ENCODE measurements around the gene P2RX2. TPM values are rescaled to one million over a fixed set of nuclear protein-coding genes. Genes with fewer than 3 reads are reported as not detected.

P2RX2 gene
- polyA plus RNA-seq, 12 donors: 0.87 TPM; not detected in 11

DNA sequence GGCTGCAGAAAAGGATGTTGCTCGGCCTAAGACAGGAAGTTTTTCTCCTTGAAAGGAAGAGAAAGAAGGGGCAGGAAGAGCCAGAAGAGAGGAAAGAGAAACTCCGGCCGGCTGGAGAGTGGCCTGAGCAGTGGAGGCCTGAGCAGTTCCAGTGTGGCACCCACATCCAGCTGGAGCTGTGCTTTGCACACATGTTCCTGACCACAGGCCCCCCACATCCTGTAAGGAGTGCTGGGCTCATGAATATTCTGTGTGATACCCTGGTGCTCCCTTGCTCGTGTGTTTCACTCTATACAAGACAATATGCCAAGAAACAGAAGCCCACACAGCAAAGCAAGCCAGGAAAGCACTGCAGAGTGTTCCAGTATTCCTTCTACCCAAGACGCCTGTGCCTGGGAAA is 41.5 kb downstream of the P2RX2 start:
- DNase-seq: no peak

DNA sequence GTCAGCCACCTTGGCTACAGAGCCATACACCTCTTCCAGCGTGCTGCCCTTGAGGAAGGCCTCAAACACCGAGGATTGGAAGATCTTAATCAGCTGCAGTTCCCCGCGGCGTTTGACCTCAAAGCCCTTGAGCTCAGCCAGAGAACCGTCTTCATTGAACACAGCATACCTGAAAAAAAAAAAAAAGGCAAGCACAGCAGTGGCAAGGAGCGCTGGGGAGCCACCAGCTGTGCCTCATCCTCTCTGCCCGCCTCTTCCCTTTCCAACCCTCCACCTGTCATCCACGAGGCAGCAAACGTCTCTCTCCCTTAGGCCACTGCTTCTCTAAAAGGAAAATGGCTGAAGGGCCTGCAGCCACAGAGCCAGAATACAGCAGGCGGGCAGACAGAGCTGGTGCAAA is 42.4 kb downstream of the P2RX2 start:
- no peak for DNase-seq

DNA sequence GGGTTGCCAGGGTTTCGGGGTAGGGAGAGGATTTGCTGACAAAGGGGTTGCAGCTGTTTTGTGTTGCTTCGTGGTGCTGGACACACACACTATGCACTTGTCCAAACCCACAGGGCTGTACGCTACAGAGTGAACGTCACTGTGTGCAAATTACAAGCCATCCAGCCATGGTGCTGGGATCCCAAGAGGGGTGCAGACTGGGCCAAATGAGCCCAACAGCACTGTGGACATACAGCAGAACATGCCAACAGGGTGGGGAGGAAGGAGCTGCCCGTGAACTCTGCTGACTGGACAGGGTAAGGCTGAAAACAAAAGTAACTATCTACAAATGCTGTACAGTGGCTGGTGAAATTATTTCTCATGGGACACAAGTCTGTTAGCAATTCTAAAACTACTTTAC is 43.4 kb downstream of the P2RX2 start:
- no peak for DNase-seq

DNA sequence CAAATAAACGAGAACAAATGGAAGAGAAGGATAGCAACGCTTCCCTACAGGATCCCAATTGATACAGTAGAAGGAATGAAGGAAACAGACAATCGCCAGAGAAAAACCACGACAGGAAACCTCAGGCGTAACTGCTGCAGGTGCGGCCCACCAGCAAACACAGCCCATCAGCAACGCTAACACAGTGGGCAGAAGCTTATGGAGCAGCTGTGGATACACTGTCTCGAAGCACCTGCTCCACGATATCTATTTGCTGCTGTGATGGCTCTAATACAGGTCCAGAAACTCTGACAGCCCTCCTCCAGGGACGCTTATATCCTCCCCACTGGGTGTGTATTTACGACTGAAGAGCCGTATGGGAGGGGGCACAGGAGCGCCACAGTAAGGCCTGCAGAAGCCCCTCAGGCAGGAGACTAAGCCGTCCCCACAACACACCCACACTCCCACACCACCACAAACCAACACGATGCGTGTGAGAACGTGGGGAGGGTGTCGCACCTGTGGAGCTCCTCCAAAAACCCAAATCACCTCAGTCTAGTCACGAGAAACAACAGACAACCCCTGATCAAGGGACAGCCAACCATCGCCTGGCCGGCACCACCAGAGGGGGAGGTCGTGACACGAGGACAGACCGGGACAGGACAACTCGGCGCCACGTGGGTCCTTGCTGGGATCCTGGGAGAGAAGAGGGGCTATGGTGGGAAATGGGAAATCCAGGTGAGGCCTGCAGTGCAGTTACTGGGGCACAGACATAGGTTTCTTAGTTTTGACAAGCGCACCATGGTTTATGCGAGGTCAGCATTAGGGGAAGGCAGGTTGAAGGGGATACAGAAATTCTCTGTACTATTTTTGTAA is 44.6 kb downstream of the P2RX2 start:
- DNase-seq: no peak

DNA sequence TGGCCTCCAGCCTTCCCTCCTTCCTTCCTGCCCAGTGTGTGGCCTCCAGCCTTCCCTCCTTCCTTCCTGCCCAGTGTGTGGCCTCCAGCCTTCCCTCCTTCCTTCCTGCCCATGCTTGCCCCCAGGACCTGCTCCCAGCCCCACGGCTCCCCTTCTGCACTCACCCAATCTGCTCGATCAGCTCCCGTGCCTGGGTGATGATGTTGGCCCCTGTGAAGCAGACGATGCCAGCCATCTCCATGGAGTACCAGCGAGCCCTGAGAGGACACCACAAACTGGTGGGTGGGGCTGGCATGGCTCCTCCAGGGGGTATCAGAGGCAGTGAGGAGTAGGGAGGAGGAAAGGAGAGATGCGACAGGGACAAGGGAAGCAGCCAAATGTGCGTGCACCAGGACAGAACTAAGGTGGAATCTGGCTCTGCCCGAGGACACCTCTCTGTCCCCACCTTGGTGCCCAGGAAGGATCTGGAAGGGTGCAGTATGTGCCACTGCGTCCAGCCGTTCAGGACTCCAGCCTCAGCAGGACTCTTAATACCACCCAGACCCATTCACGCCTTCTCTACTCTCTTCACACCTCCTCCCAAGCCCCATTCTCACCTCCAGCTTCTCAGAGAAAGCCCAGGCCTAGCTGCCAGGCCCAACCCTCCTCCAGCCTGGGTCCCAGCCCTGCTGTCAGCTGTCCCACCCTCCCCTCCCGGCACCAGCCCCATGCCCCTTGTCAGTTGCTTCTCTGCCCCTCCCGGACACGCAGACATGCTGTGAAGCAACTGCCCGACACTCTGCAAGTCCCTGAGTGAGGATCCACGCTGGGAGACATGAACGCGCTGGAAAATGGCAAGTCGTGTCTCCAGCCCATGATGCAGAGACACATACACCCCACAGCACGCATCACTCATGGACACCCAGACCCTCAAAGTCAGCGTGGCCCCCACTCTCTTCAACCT is 45.9 kb downstream of the P2RX2 start:
- no peak for DNase-seq

DNA sequence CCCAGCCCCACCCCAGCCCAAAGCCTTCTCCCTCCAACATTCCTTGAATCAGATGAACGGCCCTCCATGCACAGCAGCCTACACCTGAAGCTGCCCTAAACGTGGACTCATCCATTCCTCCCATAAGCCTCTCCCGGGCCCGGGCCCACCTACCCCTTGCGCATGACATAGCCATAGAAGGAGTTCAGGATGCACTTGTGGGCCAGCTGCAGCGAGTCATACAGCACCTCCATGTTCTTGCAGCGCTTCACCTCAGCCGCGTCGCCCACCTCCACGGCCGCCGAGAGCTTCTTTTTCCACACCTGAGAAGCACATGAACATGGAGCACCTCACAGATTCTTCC is 46.5 kb downstream of the P2RX2 start:
- DNase-seq: no peak

DNA sequence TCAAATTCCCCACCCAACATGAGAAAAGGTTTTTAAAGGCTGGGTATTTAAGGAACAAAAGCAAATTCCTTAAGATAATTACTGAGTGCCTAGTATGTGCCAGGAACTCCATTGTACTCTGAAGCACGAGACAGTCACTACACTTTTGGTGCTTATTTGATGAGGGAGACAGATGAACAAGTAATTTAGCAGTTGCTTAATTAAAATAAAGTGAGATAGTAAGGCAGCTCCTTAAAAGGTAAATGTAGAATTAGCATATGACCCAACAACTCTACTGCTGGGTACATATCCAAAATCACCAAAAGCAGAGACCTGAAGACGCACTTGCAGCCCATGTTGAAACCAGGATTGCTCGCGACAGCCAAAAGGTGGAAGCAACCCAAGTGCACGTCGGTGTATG is 47.2 kb downstream of the P2RX2 start:
- no peak for DNase-seq

DNA sequence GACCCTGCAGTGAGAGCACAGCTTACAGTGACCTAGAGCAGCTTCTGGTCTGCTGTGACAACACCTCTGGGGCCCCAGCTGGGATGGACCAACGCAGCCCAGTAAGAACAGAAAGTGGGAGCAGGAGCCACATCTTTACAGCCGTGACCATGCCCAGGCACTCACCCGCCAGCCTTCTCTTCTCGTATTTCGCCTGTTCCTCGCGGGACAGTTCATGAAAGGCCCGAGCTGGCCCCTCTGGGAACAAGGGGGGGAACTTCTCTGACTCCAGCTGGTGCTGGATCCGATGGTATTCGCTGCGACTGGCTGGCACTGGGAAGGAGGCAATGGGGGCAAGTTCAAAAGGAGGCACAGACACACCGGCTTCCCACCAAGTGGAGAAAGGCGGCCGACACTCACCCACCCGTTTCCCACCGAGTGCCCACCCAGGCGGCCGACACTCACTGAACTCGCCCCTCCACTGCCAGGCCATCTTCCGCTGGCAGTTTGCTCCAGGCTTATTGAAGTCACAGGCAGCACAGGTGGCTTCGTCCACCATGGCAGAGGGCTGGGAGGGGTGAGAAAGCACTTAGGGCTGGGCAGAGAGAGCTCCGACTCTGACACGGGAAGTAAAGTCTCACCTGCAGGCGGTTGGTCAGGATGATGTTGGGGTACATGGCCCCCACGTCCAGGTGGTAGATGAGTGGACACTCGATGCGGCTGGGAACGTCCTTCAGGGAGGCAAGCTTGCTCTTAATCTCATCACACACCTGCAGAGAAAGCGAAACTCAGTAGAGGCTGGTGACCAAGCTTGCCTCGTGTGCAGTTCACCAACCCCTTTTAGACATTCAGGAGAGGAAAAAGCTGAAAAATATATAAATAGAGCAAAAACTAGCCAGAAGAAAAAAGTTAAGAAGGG is 49.9 kb downstream of the P2RX2 start:
- DNase-seq: no peak

DNA sequence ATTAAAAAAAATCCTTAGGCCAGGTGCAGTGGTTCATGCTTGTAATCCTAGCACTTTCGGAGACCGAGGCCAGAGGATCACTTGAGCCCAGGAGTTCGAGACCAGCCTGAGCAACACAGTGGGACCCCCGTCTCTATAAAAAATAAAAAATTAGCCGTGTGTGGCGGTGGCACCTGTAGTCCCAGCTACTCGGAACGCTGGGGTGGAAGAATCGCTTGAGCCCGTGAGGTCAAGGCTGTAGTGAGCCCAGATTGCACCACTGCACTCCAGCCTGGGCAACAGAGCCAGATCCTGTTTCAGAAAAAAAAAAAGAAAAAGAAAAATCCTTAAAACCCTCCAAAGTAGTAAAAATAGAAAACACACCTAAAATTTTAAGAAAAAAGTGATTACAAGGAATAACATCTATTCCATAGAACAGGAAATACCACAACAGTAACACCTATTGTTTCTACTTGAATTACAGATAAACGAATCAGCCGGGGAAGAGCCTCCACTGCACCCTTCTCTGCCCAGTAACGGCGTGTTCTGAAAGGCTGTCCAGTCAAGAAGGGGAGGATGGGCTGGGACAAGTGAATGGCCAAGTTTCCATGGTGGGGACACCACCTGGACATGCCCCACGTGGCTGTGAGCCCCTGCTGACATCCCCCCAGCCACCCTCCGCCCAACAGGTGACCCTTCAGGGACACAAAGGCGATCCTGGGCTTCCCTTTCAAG is 50.7 kb downstream of the P2RX2 start:
- DNase-seq: no peak

Other genes with a start within 250 kb of the P2RX2 start
- gene FBRSL1, start 128.6 kb upstream of the P2RX2 start, polyA plus RNA-seq (ENCODE audit: insufficient read length in 12 of 12): 100 to 1,000 TPM in 1 of 12 donors, 10 to 100 TPM in 10, not detected in 1; 30.7 to 124 (median 35.5) TPM
- under 1 TPM in 7 of 12 donors, not detected in 5; 0.24 to 0.52 (median 0.42) TPM for gene LRCOL1, start 8.2 kb upstream of the P2RX2 start, polyA plus RNA-seq (ENCODE audit: insufficient read length in 12 of 12)
- gene POLE, start 68.6 kb downstream of the P2RX2 start, polyA plus RNA-seq (ENCODE audit: insufficient read length in 12 of 12): 10 to 100 TPM in 11 of 12 donors, not detected in 1; 20.6 to 61.5 (median 27.2) TPM
- 10 to 100 TPM in 11 of 12 donors, not detected in 1; 12.6 to 26.6 (median 17.2) TPM for gene PXMP2, start 68.8 kb downstream of the P2RX2 start, polyA plus RNA-seq (ENCODE audit: insufficient read length in 12 of 12)
- 10 to 100 TPM in 11 of 12 donors, not detected in 1; 15.7 to 21.5 (median 18.9) TPM for gene PGAM5, start 92.1 kb downstream of the P2RX2 start, polyA plus RNA-seq (ENCODE audit: insufficient read length in 12 of 12)
- 10 to 100 TPM in 11 of 12 donors, not detected in 1; 28.4 to 66.6 (median 44.2) TPM for gene ANKLE2, start 143.1 kb downstream of the P2RX2 start, polyA plus RNA-seq (ENCODE audit: insufficient read length in 12 of 12)
- 10 to 100 TPM in 11 of 12 donors, not detected in 1; 29.6 to 59.2 (median 43.8) TPM for gene GOLGA3, start 210.1 kb downstream of the P2RX2 start, polyA plus RNA-seq (ENCODE audit: insufficient read length in 12 of 12)